Adrenal gland (tissue), 12 donors: Measurements from ENCODE around the gene PRR35. TPM values are rescaled to one million over a fixed set of nuclear protein-coding genes. Genes with fewer than 3 reads are reported as not detected.
A peak's percentile ranks its signal among the peaks of the same experiment; 100 is the strongest.

ENCODE experiments used
- DNase-seq, 7 donors: peaks; one replicate each; pipeline ENCODE4 v3.0.0-alpha.2; 2019 to 2020
- H3K27ac ChIP-seq, 5 donors: fragments of 200-600 bp; sonication (generic) in 4 of 5; 1 replicate in 3 of 5; 2 replicates in 2 of 5; pipeline versions ENCODE4 v1.5.1 to v1.8.0; 2016 to 2020; ENCODE audit warnings: mild to moderate bottlenecking in 1 of 5
- H3K27me3 ChIP-seq: fragments of 200-600 bp; 2 replicates; pipeline ENCODE4 v1.8.0; 2021
- H3K36me3 ChIP-seq, 2 donors: fragments of 200-600 bp; replicated peaks in 1 of 2; 1 replicate in 1 of 2; 2 replicates in 1 of 2; pipeline versions ENCODE4 v1.5.1 to v1.8.0; 2018 to 2022
- H3K4me1 ChIP-seq, 2 donors: fragments of 200-600 bp; replicated peaks in 1 of 2; 1 replicate in 1 of 2; 2 replicates in 1 of 2; pipeline versions ENCODE4 v1.5.1 to v1.8.0; 2018 to 2021
- H3K4me3 ChIP-seq, 4 donors: fragments of 200-600 bp; sonication (generic) in 3 of 4; one replicate each; pipeline ENCODE4 v1.5.1; 2016 to 2018
- H3K9me3 ChIP-seq, 3 donors: fragments of 200-600 bp; sonication (generic) in 1 of 3; replicated peaks in 1 of 3; 1 replicate in 2 of 3; 2 replicates in 1 of 3; pipeline versions ENCODE4 v1.5.1 to v1.8.0; 2016 to 2021
- POLR2A ChIP-seq, 2 donors: fragments of 450-650 bp; IDR thresholded peaks; one replicate each; pipeline ENCODE4 v1.6.1; 2017; ENCODE audit warnings: antibody characterized with exemption in 2 of 2, mild to moderate bottlenecking in 2 of 2, moderate library complexity in 1 of 2
- WGBS, 4 donors: extraction: QIAGEN DNeasy Blood & Tissue Kit in 2 of 4; methylation state at CpG; one replicate each; pipeline versions ENCODE4 v1.1.5 to v1.1.7; 2013 to 2017; 5-methylcytosine and 5-hydroxymethylcytosine counted together
- intact Hi-C, 2 donors: fragments of 100-400 bp; cut with DNase I; formaldehyde crosslinking; loops; one replicate each; pipeline versions ENCODE4 v1.14.1 to v1.15.0; 2022 to 2023
- polyA plus RNA-seq, 3 donors: library from polyadenylated mRNA; stranded (reverse); fragments of 200-250 nt in 2 of 3; fragments of 350-450 nt in 1 of 3; fragmentation: Illumina TruSeq in 1 of 3; extraction: RNeasy Lipid Tissue Mini Kit (QIAGEN cat#74804) in 1 of 3; gene quantifications; one replicate each; pipeline ENCODE4 v1.2.3, GENCODE V29; 2013 to 2014
- total RNA-seq, 9 donors: library from RNA; depleted of rRNA in 4 of 9; stranded (reverse); fragments of >200 nt in 4 of 9; fragments of 120-200 nt in 1 of 9; fragmentation: NEBNext Ultra II Directional in 1 of 9; extraction: Animal tissue kit (Norgen Biotek cat#: 25700) in 1 of 9; gene quantifications; one replicate each; pipeline versions ENCODE4 v1.1.0 to v1.2.4, GENCODE V29; 2013 to 2023
- TF ChIP-seq, protein P1 (sequence below), 6 experiments: fragments of 450-650 bp in 4 of 6; fragments of 200-600 bp in 2 of 6; sonication (generic) in 1 of 6; IDR thresholded peaks; 1 replicate in 5 of 6; 2 replicates in 1 of 6; pipeline versions ENCODE4 v1.5.1 to v1.8.0; 2016 to 2021; ENCODE audit warnings: antibody characterized with exemption in 6 of 6, mild to moderate bottlenecking in 2 of 6, moderate library complexity in 1 of 6
- donor health status: healthy with polysubstance abuse.
- donor health status: Bipolar disorder and iron deficiency.
- donor health status: DM: yes; HTN: yes; CAD: no.
- donor health status: DM: no; HTN: no; CAD: no.
- donor health status: DM: no; HTN: no; CAD: no.
- donor health status: DM: yes; HTN: yes; CAD: no.

The PRR35 gene
- total and polyA plus RNA-seq, 12 donors, result not detected

DNA sequence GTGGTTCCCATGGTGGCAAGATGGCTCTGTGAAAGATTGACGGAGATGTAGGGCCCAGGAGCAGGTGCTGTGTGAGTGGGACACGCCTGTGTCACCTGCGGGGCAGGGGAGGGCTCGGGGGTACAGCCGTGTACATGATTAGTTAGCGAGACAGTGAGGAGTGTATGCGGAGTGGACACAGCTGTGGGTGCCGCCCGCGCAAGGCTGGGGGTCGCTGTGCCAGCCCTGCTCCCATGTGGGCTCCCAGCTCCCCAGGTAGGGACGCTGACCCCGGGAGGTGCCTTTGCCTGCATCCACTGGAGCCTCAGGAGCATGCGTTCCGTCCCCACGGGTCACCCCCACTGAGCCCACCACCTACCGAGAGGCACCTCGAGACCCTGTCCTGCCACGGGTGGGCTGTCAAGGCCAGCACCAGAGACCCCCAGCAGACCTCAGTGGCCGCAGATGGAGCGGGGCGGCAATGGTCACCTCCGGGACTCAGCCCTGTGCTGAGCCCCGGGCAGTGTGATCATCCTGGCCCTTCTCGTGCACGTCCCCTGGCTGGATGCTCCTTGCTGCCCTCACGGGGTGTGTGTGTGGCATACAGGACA is 25.2 kb upstream of the PRR35 start:
- Histone ChIP-seq H3K27ac (peak overlapping the region in 2 of 5 donors; percentile 0 to 1), H3K36me3 (no peaks in the 10 kb centered on the region)

DNA sequence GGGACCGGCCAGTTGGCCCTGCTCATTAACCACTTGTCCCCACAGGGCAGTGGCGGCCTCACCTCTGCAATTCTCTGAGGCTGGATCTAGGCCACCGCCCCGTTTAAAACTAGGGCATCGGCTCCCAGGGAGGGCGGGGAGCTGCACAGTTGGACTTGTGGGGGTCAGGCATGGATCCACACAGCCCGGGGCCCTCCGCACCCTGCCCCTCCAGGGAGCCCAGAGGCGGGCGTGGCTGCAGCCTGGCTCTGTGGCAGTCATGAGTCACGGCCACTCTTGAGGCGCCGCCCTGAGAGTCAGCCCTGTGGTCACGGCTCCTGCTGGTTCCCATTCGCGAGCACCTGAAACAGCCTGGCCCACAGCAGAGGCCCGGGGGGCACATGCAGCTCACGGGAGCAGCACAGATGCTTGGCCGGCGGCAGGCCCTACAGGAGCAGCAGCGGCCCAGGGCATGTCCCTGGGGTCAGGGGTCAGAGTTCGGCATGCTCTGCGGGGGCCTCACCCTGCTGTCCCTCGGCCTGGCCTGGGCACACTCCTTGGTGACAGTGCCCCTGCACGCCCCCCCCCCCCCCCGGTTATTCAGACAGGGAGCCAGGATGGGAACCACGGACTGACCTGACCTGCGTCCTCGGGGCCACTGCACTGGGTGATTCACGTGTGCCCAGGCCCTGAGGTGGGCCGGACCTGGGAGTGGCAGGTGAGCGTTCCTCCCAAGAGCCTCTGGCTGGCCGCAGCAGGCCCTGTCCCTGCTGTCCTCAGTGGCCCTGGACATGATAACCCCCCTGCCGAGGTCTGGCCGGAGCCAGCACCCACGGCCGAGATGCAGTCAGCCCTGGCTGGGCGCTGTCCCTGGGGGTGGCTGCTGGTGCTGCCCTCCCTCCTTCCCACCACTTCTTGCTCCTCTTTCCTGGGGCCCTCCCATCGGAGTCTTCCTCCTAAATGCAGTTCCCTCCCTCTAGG is 24.5 kb upstream of the PRR35 start:
- intact Hi-C loops, result no loop called here
- peak; percentile 56 to 82 (median 73) for DNase-seq
- TF ChIP-seq POLR2A (IDR thresholded peaks at IDR 0.05), result no peak
- TF ChIP-seq, protein P1, sequence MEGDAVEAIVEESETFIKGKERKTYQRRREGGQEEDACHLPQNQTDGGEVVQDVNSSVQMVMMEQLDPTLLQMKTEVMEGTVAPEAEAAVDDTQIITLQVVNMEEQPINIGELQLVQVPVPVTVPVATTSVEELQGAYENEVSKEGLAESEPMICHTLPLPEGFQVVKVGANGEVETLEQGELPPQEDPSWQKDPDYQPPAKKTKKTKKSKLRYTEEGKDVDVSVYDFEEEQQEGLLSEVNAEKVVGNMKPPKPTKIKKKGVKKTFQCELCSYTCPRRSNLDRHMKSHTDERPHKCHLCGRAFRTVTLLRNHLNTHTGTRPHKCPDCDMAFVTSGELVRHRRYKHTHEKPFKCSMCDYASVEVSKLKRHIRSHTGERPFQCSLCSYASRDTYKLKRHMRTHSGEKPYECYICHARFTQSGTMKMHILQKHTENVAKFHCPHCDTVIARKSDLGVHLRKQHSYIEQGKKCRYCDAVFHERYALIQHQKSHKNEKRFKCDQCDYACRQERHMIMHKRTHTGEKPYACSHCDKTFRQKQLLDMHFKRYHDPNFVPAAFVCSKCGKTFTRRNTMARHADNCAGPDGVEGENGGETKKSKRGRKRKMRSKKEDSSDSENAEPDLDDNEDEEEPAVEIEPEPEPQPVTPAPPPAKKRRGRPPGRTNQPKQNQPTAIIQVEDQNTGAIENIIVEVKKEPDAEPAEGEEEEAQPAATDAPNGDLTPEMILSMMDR (IDR thresholded peaks at IDR 0.05), result no peak
- Histone ChIP-seq H3K27me3 (no peaks in the 10 kb centered on the region), H3K36me3 (no peaks in the 10 kb centered on the region), H3K9me3 (no peaks in the 10 kb centered on the region), H3K4me1 (peaks cover 11 to 25% of the 10 kb centered on the region in 2 donors), H3K4me3 (no peak overlapping the region), H3K27ac (peak overlapping the region in 2 of 5 donors; percentile 0 to 1)
- WGBS, 4 donors, result 68 to 100% (median 71%) methylated on average over 6 to 39 of the region's 39 CpGs

More for the DNA sequence above, 25.2 kb upstream of the PRR35 start:
- Histone ChIP-seq H3K27me3 (no peaks in the 10 kb centered on the region), H3K4me1 (peaks cover 11 to 25% of the 10 kb centered on the region in 2 donors), H3K9me3 (no peaks in the 10 kb centered on the region), H3K4me3 (no peak overlapping the region)
- 86 to 98% (median 88%) methylated on average over 8 to 27 of the region's 27 CpGs for WGBS, 4 donors
- TF ChIP-seq POLR2A (IDR thresholded peaks at IDR 0.05), result no peak
- TF ChIP-seq, protein P1 (IDR thresholded peaks at IDR 0.05), result no peak
- intact Hi-C loops, result no loop called here
- no peak for DNase-seq

DNA sequence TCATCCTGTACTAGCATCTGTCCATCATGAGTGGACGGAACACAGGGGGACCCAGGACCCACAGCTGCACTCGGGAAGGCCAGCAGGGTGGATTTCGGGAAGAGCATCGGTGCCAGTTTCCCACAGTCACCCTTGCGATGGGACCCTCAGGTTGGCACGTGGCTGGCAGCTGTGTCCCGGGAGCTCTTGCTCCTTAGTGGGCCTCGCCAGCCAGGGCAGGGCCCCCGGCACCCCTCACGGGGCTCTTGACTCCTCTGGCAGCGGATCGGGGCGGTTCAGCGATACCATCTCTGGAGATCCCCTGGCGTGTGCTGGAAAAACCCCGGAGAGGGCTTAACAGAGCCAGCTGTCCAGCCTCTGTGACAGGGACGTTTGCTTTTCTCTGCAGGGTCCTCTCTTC is 23.4 kb upstream of the PRR35 start:
- H3K27me3 ChIP-seq, result no peaks in the 10 kb centered on the region
- no peaks in the 10 kb centered on the region for H3K9me3 ChIP-seq
- intact Hi-C loops, result no loop called here
- H3K4me1 ChIP-seq, result peaks cover 11 to 25% of the 10 kb centered on the region in 2 donors
- 89 to 93% (median 92%) methylated on average over 17 of the region's 17 CpGs for WGBS, 4 donors
- no peak overlapping the region for H3K4me3 ChIP-seq
- no peaks in the 10 kb centered on the region for H3K36me3 ChIP-seq
- no peak for TF ChIP-seq POLR2A (IDR thresholded peaks at IDR 0.05)
- TF ChIP-seq, protein P1 (IDR thresholded peaks at IDR 0.05), result no peak
- H3K27ac ChIP-seq, result no peak overlapping the region
- no peak for DNase-seq
